Measurements from ENCODE around the gene ANXA6. TPM values are rescaled to one million over a fixed set of nuclear protein-coding genes. Genes with fewer than 3 reads are reported as not detected.
A peak's percentile ranks its signal among the peaks of the same experiment; 100 is the strongest.

ANXA6 gene
- total and polyA plus RNA-seq, 10 of the 15 experiments (the other 5 are each of a cell fraction or from before 2014, with no cell fraction given), result 44.0 to 571 (median 465) TPM

- no peak overlapping the region for H2AFZ ChIP-seq (ENCODE audit: control insufficient read depth, low read depth, low read length)
- peak overlapping the region; percentile 86 for H3K4me2 ChIP-seq (ENCODE audit: control insufficient read depth, insufficient read depth)
- no peaks in the 10 kb centered on the region for H3K9me3 ChIP-seq (replicated peaks; ENCODE audit: control insufficient read depth, insufficient read depth, low read length)
- ChIA-PET SMC1A (ENCODE audit: uncharacterized antibody, unreplicated experiment) (interaction anchor here (1.2 to 10.8 kb wide), 11 partner anchors 6 to 58 kb away, joined by 3 to 97 read pairs (median 9); no protein-coding TSS in a partner anchor), CTCF (interaction anchor here (0.7 to 5.0 kb wide), 10 partner anchors 9 to 65 kb away, joined by 3 to 49 read pairs (median 7); no protein-coding TSS in a partner anchor), POLR2A (interaction anchor here (0.6 to 2.3 kb wide), 11 partner anchors 7 to 983 kb away, joined by 3 to 9 read pairs (median 3); partner anchors contain the start of gene TNIP1), RAD21 (ENCODE audit: unreplicated experiment) (interaction anchor here (1.0 to 3.6 kb wide), 6 partner anchors 15 to 185 kb away, joined by 3 to 30 read pairs (median 4); partner anchors contain the start of genes GM2A and TNIP1)
- BruUV-seq (replicated peaks), result no TSS peak
- DNase-seq (ENCODE audit: low read depth, low spot score) (no peak), ATAC-seq (no peak; the same call in 2 of the 3 replicates), FAIRE-seq (no peak)
- H3K9ac ChIP-seq (ENCODE audit: control insufficient read depth, insufficient read depth, low read length), result peak overlapping the region; percentile 50
- in situ Hi-C loops (cut with MboI), result no loop called here
- peak overlapping the region; percentile 6 for H3K4me3 ChIP-seq
- WGBS (ENCODE audit: insufficient coverage, insufficient replicate concordance, low lambda C conversion rate, missing lambda C conversion rate), result 49% methylated on average over 14 of the region's 14 CpGs
- H3K27ac ChIP-seq (ENCODE audit: control insufficient read depth, insufficient read depth), result peak overlapping the region; percentile 65
- H3K4me1 ChIP-seq (ENCODE audit: control insufficient read depth, insufficient read depth, low read length), result peaks cover 83% of the 10 kb centered on the region
- H4K20me1 ChIP-seq (ENCODE audit: control insufficient read depth, insufficient read depth), result peaks cover 46% of the 10 kb centered on the region
- intact Hi-C loops (cut with micrococcal nuclease; ENCODE audit: unreplicated experiment), result loop anchor here (1.0 kb wide), 1 partner anchor 8 kb away; no protein-coding TSS in a partner anchor
- H3K36me3 ChIP-seq (ENCODE audit: control insufficient read depth in 2 of 2, insufficient read depth in 2 of 2, low read length in 1 of 2), result peaks cover 44 to 64% of the 10 kb centered on the region in 2 experiments
- peaks cover 99% of the 10 kb centered on the region for H3K79me2 ChIP-seq (ENCODE audit: control insufficient read depth, insufficient read depth, low read length)
- no peaks in the 10 kb centered on the region for H3K27me3 ChIP-seq (replicated peaks in 1 of 2; ENCODE audit: control insufficient read depth in 2 of 2, insufficient read depth in 2 of 2, low read length in 1 of 2)
- no peak for TF ChIP-seq JUND (IDR thresholded peaks at IDR 0.05; ENCODE audit: low read depth, low read length)
- TF ChIP-seq ZNF207 (IDR thresholded peaks at IDR 0.05; ENCODE audit: borderline replicate concordance), result no peak
- TF ChIP-seq PBX3 (IDR thresholded peaks at IDR 0.05; ENCODE audit: insufficient replicate concordance, low read depth, low read length), result no peak
- TF ChIP-seq CHD2 (IDR thresholded peaks at IDR 0.05; ENCODE audit: borderline replicate concordance, low read depth, low read length), result no peak
- no peak; the same call in 1 of the 2 replicates for TF ChIP-seq NR2F1 (conservative IDR thresholded peaks at IDR 0.05)
- TF ChIP-seq EGR1 (IDR thresholded peaks at IDR 0.05; ENCODE audit: borderline replicate concordance in 1 of 2, low read depth in 2 of 2, low read length in 2 of 2), result no peak
- TF ChIP-seq HDGF (IDR thresholded peaks at IDR 0.05), result no peak
- no peak for TF ChIP-seq PAX5 (IDR thresholded peaks at IDR 0.05; ENCODE audit: borderline replicate concordance, low read depth, low read length)
- TF ChIP-seq HCFC1 (IDR thresholded peaks at IDR 0.05; ENCODE audit: low read length), result no peak
- TF ChIP-seq ETV6 (conservative IDR thresholded peaks at IDR 0.05 in 1 of 2, IDR thresholded peaks at IDR 0.05 in 1 of 2; ENCODE audit: borderline replicate concordance in 1 of 2, low read depth in 1 of 2), result no peak
- TF ChIP-seq SP1 (IDR thresholded peaks at IDR 0.05; ENCODE audit: low read depth, low read length), result no peak
- TF ChIP-seq TARDBP (IDR thresholded peaks at IDR 0.05; ENCODE audit: borderline replicate concordance), result no peak
- TF ChIP-seq USF2 (IDR thresholded peaks at IDR 0.05; ENCODE audit: borderline replicate concordance, low read depth, low read length), result no peak
- TF ChIP-seq SUZ12 (IDR thresholded peaks at IDR 0.05; ENCODE audit: unreplicated experiment), result no peak
- no peak for TF ChIP-seq CREB1 (IDR thresholded peaks at IDR 0.05; ENCODE audit: low read depth)
- peak; percentile 64; the same call in 1 of the 2 replicates for TF ChIP-seq NFIC (IDR thresholded peaks at IDR 0.05; ENCODE audit: low read depth, low read length)
- peak; percentile 54 for TF ChIP-seq RELA (IDR thresholded peaks at IDR 0.05; ENCODE audit: borderline replicate concordance, partially characterized antibody)
- peak; percentile 33; the same call in 1 of the 2 replicates for TF ChIP-seq CREM (IDR thresholded peaks at IDR 0.05; ENCODE audit: low read depth)
- TF ChIP-seq RBBP5 (conservative IDR thresholded peaks at IDR 0.05), result no peak
- TF ChIP-seq SREBF2 (IDR thresholded peaks at IDR 0.05; ENCODE audit: low read length), result no peak
- no peak for TF ChIP-seq RAD51 (IDR thresholded peaks at IDR 0.05)
- TF ChIP-seq BACH1 (IDR thresholded peaks at IDR 0.05; ENCODE audit: borderline replicate concordance), result no peak
- no peak for TF ChIP-seq KDM1A (IDR thresholded peaks at IDR 0.05; ENCODE audit: borderline replicate concordance)
- no peak for TF ChIP-seq TCF7 (IDR thresholded peaks at IDR 0.05; ENCODE audit: borderline replicate concordance)
Observed at GRCh38 chr5:151067632-151068432, 89.7 kb downstream of the ANXA6 start.
